ENCODE measurements around the gene GARIN5B.

The GARIN5B gene

GRCh38 chr19:55387736-55388497, 24.9 kb upstream of the GARIN5B start:
- no peak for DNase-seq

- DNase-seq, result no peak
Measured at GRCh38 chr19:55386493-55386971, 23.5 kb upstream of the GARIN5B start.

- peak; percentile 91 for DNase-seq
Measured at GRCh38 chr19:55385724-55386492, 22.8 kb upstream of the GARIN5B start, which contains the start of gene RPL28. Gene RPL28 (plus strand): TSS chr19:55385932. CDS start chr19:55386358, 426 bp downstream.

- DNase-seq, result peak; percentile 76
Measured at GRCh38 chr19:55384920-55385723, 22.1 kb upstream of the GARIN5B start.

GRCh38 chr19:55384131-55384919, 21.3 kb upstream of the GARIN5B start, which contains the start of gene TMEM238:
Gene TMEM238 (minus strand): TSS chr19:55384292. CDS start chr19:55384259, 33 bp downstream.
- DNase-seq, result no peak

GRCh38 chr19:55383279-55384130, 20.4 kb upstream of the GARIN5B start:
- DNase-seq, result no peak

GRCh38 chr19:55382522-55383054, 19.5 kb upstream of the GARIN5B start:
- no peak for DNase-seq

- DNase-seq, result no peak
Measured at GRCh38 chr19:55382013-55382412, 19.0 kb upstream of the GARIN5B start.

GRCh38 chr19:55379174-55379573, 16.1 kb upstream of the GARIN5B start:
- DNase-seq, result peak; percentile 76

GRCh38 chr19:55377356-55378131, 14.5 kb upstream of the GARIN5B start:
- DNase-seq, result no peak

GRCh38 chr19:55376241-55376933, 13.3 kb upstream of the GARIN5B start, which contains the start of gene TMEM190:
Gene TMEM190 (plus strand): TSS chr19:55376826. CDS start chr19:55376854, 28 bp downstream.
- no peak for DNase-seq

- no peak for DNase-seq
Measured at GRCh38 chr19:55373993-55374757, 11.1 kb upstream of the GARIN5B start.

GRCh38 chr19:55373306-55373992, 10.4 kb upstream of the GARIN5B start:
- no peak for DNase-seq

- no peak for DNase-seq
Measured at GRCh38 chr19:55372316-55373081, 9.4 kb upstream of the GARIN5B start.

GRCh38 chr19:55370305-55370988, 7.4 kb upstream of the GARIN5B start, which contains the start of gene IL11:
Gene IL11 (minus strand): TSS chr19:55370463. CDS start chr19:55370310, 153 bp downstream.
- DNase-seq, result no peak

GRCh38 chr19:55369653-55370304, 6.7 kb upstream of the GARIN5B start:
- DNase-seq, result peak; percentile 50

Data from NCI-H524 treated with DMSO at 0.1 percent for 48 hours (cell line).